Right lobe of liver (tissue), 4 donors: ENCODE data around the gene PI4K2B.

Experiments
- CTCF ChIP-seq, 4 donors: fragments of 200-600 bp in 3 of 4; fragments of 450-650 bp in 1 of 4; IDR thresholded peaks; one replicate each; pipeline versions ENCODE4 v1.5.1 to v1.8.0; 2016 to 2022; ENCODE audit warnings: antibody characterized with exemption in 4 of 4, mild to moderate bottlenecking in 2 of 4
- POLR2A ChIP-seq: fragments of 450-650 bp; IDR thresholded peaks from one replicate; pipeline ENCODE4 v1.6.1; 2017; ENCODE audit warnings: antibody characterized with exemption, mild to moderate bottlenecking
- donor health status: DM: no; HTN: no; CAD: no.
- donor health status: DM: no; HTN: no; CAD: no.
- donor health status: DM: no; HTN: yes; CAD: no.

DNA sequence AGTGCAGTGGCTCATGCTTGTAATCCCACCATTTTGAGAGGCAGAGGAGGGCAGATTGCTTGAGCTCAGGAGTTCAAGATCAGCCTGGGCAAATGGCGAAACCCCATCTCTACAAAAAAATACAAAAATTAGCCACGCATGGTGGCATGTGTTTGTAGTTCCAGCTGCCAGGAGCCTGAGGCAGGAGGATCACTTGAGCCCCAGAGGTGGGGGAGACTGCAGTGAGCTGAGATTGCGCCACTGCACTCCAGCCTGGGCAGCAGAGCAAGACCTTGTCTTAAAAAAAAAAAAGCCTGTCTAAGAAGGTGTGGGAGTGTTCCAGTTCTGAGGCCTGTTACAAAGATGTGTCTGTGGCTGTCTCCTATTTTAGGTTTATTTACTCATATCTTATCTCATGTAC lies 38.0 kb downstream of the PI4K2B start:
- TF ChIP-seq POLR2A: no peak
- TF ChIP-seq CTCF (IDR thresholded peaks at IDR 0.05): no peak
